Heart left ventricle (tissue), 16 donors: ENCODE data around the gene KIAA1614. TPM values are rescaled to one million over a fixed set of nuclear protein-coding genes. Genes with fewer than 3 reads are reported as not detected.

Experiments
- ATAC-seq, 4 donors: fragments of 200-7000 bp; cut with Tn5 transposase; one replicate each; pipeline ENCODE4 v1.9.1; 2020 to 2022; ENCODE audit warnings: moderate library complexity in 4 of 4, mild to moderate bottlenecking in 3 of 4, moderate number of reproducible peaks in 1 of 4
- DNase-seq, 5 donors: peaks; one replicate each; pipeline ENCODE4 v3.0.0-alpha.2; 2020
- H3K27ac ChIP-seq, 12 donors: fragments of 200-600 bp; sonication (generic) in 4 of 12; one replicate each; pipeline versions ENCODE4 v1.5.0 to v1.8.0; 2016 to 2022; ENCODE audit warnings: mild to moderate bottlenecking in 2 of 12
- H3K27me3 ChIP-seq, 9 donors: fragments of 200-600 bp; sonication (generic) in 2 of 9; one replicate each; pipeline versions ENCODE4 v1.5.1 to v1.8.0; 2016 to 2022; ENCODE audit warnings: mild to moderate bottlenecking in 3 of 9
- H3K36me3 ChIP-seq, 9 donors: fragments of 200-600 bp; sonication (generic) in 2 of 9; one replicate each; pipeline versions ENCODE4 v1.5.0 to v1.8.0; 2018 to 2022; ENCODE audit warnings: mild to moderate bottlenecking in 2 of 9
- H3K4me1 ChIP-seq, 12 donors: fragments of 200-600 bp; sonication (generic) in 4 of 12; one replicate each; pipeline versions ENCODE4 v1.5.0 to v1.8.0; 2016 to 2022; ENCODE audit warnings: mild to moderate bottlenecking in 3 of 12
- H3K4me3 ChIP-seq, 12 donors: fragments of 200-600 bp; sonication (generic) in 4 of 12; one replicate each; pipeline versions ENCODE4 v1.5.0 to v1.8.0; 2017 to 2022; ENCODE audit warnings: mild to moderate bottlenecking in 9 of 12, moderate library complexity in 4 of 12
- H3K9me3 ChIP-seq, 12 donors: fragments of 200-600 bp; sonication (generic) in 4 of 12; one replicate each; pipeline versions ENCODE4 v1.5.0 to v1.8.0; 2016 to 2022; ENCODE audit warnings: mild to moderate bottlenecking in 1 of 12
- POLR2A ChIP-seq, 2 donors: fragments of 450-650 bp; IDR thresholded peaks; one replicate each; pipeline ENCODE4 v1.6.1; 2017; ENCODE audit warnings: antibody characterized with exemption in 2 of 2, mild to moderate bottlenecking in 2 of 2, moderate library complexity in 2 of 2
- whole genome bisulfite sequencing, 4 donors: extraction: QIAGEN DNeasy Blood & Tissue Kit in 2 of 4; methylation state at CpG; one replicate each; pipeline versions ENCODE4 v1.1.5 to v1.1.7; 2013 to 2018; 5-methylcytosine and 5-hydroxymethylcytosine counted together
- intact Hi-C, 10 donors: fragments of 100-400 bp; cut with DNase I; formaldehyde crosslinking; loops; one replicate each; pipeline versions ENCODE4 v1.11.1 to v1.14.2; 2022
- polyA plus RNA-seq, 2 donors: library from polyadenylated mRNA; stranded (reverse); fragments of 200-250 nt; gene quantifications; one replicate each; pipeline ENCODE4 v1.2.3, GENCODE V29; 2013
- total RNA-seq, 9 donors: library from RNA; depleted of rRNA in 2 of 9; stranded (reverse); fragments of >200 nt in 2 of 9; fragmentation: NEBNext Ultra II Directional in 3 of 9; extraction: Animal tissue kit (Norgen Biotek cat#: 25700) in 3 of 9; gene quantifications; one replicate each; pipeline versions ENCODE4 v1.1.0 to v1.2.4, GENCODE V29; 2016 to 2023
- TF ChIP-seq, protein P1 (sequence below), 12 donors: fragments of 200-600 bp; sonication (generic) in 4 of 12; IDR thresholded peaks; one replicate each; pipeline versions ENCODE4 v1.5.0 to v1.8.0; 2018 to 2022; ENCODE audit warnings: antibody characterized with exemption in 12 of 12, mild to moderate bottlenecking in 5 of 12
- donor health status: ischemic (EF 13 %, LVEDD 7.1; RV severe dilation, severe dysfunction).
- donor health status: healthy with polysubstance abuse.
- donor health status: DM: no; HTN: yes; CAD: no.
- donor health status: DM: no; HTN: no; CAD: no.
- donor health status: ischemic (EF 25% LVEDD 6.9; RV normal size, moderate dysfunction).
- donor health status: ischemic (EF 25% LVEDD 5.7; RV mildly dilated, moderate dysfunction).
- donor health status: healthy.
- donor health status: DM: yes; HTN: yes; CAD: no.
- donor health status: ischemic (EF 35%, LVEDD 5.7; RV mildly dilated, moderate dysfunction).
- donor health status: nonischemic (EF 11% LVEDD 7.7; RV severe dilation, severe dysfunction).
- donor health status: DM: yes; HTN: yes; CAD: no.
- donor health status: PGD.
- donor health status: ischemic (EF 29% LVEDD 5.4; RV normal size, mild dysfunction).
- donor health status: nonischemic (EF 23%, LVEDD 6.1; RV moderate dilation, normal function).

KIAA1614 gene
- total and polyA plus RNA-seq, 11 donors: 4.3 to 12.1 (median 6.5) TPM

DNA sequence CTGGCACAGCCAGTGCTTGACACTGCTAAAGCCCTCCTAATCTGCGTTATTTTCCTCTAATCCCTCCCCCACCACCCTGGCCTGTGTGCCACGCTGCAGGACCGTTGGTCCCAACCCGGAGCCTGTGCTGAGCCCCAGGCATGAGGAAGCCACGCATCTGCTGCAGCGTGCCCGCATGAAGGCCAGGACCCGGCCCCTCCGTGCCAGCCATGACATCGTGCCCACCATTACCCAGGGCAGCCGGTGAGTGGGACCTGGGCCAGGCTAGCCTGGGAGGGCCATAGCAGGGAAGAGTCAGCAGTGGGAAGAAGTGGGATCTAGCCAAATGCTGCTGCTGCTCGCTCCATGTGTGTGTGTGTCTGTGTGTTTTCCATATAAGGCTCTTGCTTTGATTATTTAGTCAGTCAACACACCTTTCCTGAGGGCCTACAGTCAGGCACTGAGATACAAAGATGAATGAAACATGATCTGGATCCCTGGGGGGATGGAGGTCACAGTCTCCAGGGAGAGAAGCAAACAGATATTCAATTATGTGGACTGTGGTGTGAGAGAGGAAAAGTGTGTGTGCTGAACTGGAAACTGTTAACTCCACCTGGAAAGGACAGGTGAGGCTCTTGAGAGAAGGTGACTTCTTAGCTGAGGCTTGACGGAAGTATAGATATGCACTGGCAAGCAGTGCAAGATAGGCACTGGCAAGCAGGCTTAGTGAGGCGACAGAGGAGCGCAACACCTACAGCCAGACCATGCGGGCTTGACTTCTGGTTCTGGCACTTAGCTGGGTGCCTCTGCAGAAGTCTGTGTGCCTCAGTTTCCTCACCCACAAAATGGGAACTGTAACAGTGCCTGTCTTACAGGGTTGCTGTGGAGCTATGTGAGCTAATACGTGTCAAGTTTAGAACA, 15.9 kb downstream of the KIAA1614 start:
- H3K4me1 ChIP-seq: peaks cover 11 to 48% (median 33%) of the 10 kb centered on the region in 12 donors
- ATAC-seq: no peak
- H3K36me3 ChIP-seq: peaks cover 0 to 20% (median 5%) of the 10 kb centered on the region in 9 donors
- DNase-seq: peak in 2 of 5 donors; percentile 25 to 58
- H3K27ac ChIP-seq: peak overlapping the region in 10 of 12 donors; percentile 70 to 90 (median 82)
- no peak overlapping the region for H3K4me3 ChIP-seq
- no peak for TF ChIP-seq POLR2A (IDR thresholded peaks at IDR 0.05)
- TF ChIP-seq, protein P1, sequence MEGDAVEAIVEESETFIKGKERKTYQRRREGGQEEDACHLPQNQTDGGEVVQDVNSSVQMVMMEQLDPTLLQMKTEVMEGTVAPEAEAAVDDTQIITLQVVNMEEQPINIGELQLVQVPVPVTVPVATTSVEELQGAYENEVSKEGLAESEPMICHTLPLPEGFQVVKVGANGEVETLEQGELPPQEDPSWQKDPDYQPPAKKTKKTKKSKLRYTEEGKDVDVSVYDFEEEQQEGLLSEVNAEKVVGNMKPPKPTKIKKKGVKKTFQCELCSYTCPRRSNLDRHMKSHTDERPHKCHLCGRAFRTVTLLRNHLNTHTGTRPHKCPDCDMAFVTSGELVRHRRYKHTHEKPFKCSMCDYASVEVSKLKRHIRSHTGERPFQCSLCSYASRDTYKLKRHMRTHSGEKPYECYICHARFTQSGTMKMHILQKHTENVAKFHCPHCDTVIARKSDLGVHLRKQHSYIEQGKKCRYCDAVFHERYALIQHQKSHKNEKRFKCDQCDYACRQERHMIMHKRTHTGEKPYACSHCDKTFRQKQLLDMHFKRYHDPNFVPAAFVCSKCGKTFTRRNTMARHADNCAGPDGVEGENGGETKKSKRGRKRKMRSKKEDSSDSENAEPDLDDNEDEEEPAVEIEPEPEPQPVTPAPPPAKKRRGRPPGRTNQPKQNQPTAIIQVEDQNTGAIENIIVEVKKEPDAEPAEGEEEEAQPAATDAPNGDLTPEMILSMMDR (IDR thresholded peaks at IDR 0.05): no peak
- WGBS, 4 donors: 67 to 77% (median 72%) methylated on average over 17 of the region's 17 CpGs
- no peaks in the 10 kb centered on the region for H3K9me3 ChIP-seq
- H3K27me3 ChIP-seq: no peaks in the 10 kb centered on the region
- intact Hi-C loops: loop anchor here in 2 of 10 donors (5.0 to 10.0 kb wide), 2 partner anchors 94 to 96 kb away; partner anchors contain the start of gene STX6 (in 2 of the 2)

DNA sequence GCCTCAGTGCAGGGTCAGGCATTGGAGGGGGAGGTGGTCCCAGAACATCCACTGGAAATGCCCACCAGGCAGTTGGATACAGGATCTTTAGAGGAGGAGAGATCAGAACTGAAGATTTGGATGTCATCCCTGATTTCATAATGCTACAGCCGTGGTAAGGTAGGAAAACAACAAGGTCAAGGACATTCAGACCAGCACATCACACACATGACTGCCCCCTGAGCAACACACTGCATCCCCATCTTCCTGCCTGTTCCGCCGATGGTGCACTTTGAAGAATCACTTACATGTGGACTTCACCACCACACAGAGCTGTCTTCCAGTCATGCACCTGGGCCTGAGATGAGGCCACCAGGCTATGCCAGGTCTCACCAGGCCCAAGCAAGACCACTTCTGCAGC, 16.7 kb downstream of the KIAA1614 start:
- Histone ChIP-seq H3K9me3 (no peaks in the 10 kb centered on the region), H3K27me3 (no peaks in the 10 kb centered on the region), H3K36me3 (peaks cover 0 to 20% (median 5%) of the 10 kb centered on the region in 9 donors), H3K4me3 (no peak overlapping the region), H3K27ac (peak overlapping the region in 3 of 12 donors; percentile 4 to 89 (median 85)), H3K4me1 (peaks cover 11 to 48% (median 33%) of the 10 kb centered on the region in 12 donors)
- WGBS, 4 donors: 25 to 84% (median 75%) methylated on average over 1 to 3 of the region's 3 CpGs
- no peak for TF ChIP-seq POLR2A (IDR thresholded peaks at IDR 0.05)
- TF ChIP-seq, protein P1 (IDR thresholded peaks at IDR 0.05): no peak
- intact Hi-C loops: loop anchor here in 2 of 10 donors (5.0 to 10.0 kb wide), 2 partner anchors 93 to 95 kb away; partner anchors contain the start of gene STX6 (in 2 of the 2)
- ATAC-seq (no peak), DNase-seq (no peak)

DNA sequence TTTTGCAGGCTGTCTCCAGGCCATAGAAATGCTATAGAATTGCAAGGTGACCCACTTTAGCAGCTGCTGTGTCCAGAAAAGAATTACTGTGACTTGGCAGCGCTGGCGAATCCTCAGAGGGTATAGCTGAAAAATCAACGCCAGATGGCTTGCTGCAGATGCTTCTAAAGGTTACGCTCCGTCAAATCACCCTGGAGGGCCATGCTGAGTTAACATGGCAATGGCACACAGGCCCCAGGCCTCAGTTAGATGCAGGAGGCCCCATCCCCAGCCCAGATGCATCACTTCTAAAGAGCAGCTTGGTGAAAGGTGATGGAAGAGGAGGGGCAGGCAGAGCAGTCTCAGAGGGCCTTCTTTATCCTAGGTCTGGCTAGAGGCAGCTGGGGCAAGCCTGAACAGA, 18.0 kb downstream of the KIAA1614 start:
- Histone ChIP-seq H3K4me3 (no peak overlapping the region), H3K9me3 (no peaks in the 10 kb centered on the region), H3K4me1 (peaks cover 11 to 40% (median 30%) of the 10 kb centered on the region in 12 donors), H3K36me3 (peaks cover 0 to 26% (median 13%) of the 10 kb centered on the region in 9 donors), H3K27me3 (no peaks in the 10 kb centered on the region), H3K27ac (no peak overlapping the region)
- intact Hi-C loops: no loop called here
- DNase-seq (no peak), ATAC-seq (no peak)
- TF ChIP-seq, protein P1 (IDR thresholded peaks at IDR 0.05): no peak
- TF ChIP-seq POLR2A (IDR thresholded peaks at IDR 0.05): no peak
- WGBS, 4 donors: 91 to 97% (median 94%) methylated on average over 5 of the region's 5 CpGs

DNA sequence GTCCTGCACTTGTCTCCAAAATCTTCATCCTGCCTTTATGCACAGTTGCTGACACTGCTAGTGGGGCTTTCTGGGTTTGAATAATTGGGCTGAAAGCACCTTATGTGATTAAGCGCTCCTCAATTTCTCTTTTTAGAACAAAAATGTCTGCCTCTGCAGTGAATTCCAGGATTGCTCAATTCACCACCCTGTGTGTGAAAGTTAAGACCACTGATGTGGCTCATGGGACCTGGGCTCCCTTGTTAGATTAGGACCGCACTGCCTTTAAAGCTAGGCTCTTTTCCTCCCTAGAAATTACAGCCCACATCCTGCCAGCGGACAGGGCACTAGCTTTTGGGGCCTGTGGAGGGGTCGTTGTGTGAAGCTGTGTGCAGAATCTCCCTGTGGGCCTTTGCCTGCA, 18.8 kb downstream of the KIAA1614 start:
- no peaks in the 10 kb centered on the region for H3K9me3 ChIP-seq
- no peak overlapping the region for H3K4me3 ChIP-seq
- no peak overlapping the region for H3K27ac ChIP-seq
- WGBS, 4 donors: 88 to 98% (median 89%) methylated on average over 4 of the region's 4 CpGs
- H3K27me3 ChIP-seq: no peaks in the 10 kb centered on the region
- no peak for ATAC-seq
- intact Hi-C loops: no loop called here
- TF ChIP-seq POLR2A (IDR thresholded peaks at IDR 0.05): no peak
- TF ChIP-seq, protein P1 (IDR thresholded peaks at IDR 0.05): no peak
- DNase-seq: no peak
- peaks cover 0 to 35% (median 20%) of the 10 kb centered on the region in 9 donors for H3K36me3 ChIP-seq
- H3K4me1 ChIP-seq: peaks cover 6 to 32% (median 22%) of the 10 kb centered on the region in 12 donors
